K562 (cell line): ENCODE measurements around the gene HAPLN1. TPM values are rescaled to one million over a fixed set of nuclear protein-coding genes. Genes with fewer than 3 reads are reported as not detected.

Source experiments
- ATAC-seq: fragments of 200-7000 bp; cut with Tn5 transposase; 3 replicates; pipeline ENCODE4 v1.9.1; 2020; ENCODE audit warnings: moderate library complexity
- BruUV-seq: library from RNA; stranded (reverse); fragments of 400-500 nt; replicated peaks from 2 replicates; lab custom pipeline; 2021; lab: Mats Ljungman, UMichigan
- CTCF ChIA-PET: fragments of 300-600 bp; formaldehyde crosslinking; extraction: SDS; loops from one replicate; lab custom pipeline; 2021; ENCODE audit warnings: low intra/inter-chr PET ratio; lab: Yijun Ruan, JAX
- POLR2A ChIA-PET: fragments of 300-600, 350-650 bp; sonication (Branson Sonifier 250); formaldehyde crosslinking; extraction: SDS; loops from one replicate; lab custom pipeline; 2021; ENCODE audit warnings: antibody characterized with exemption, inconsistent platforms; lab: Yijun Ruan, JAX
- DNase-seq, 4 experiments: peaks; one replicate each; pipeline versions ENCODE4 v3.0.0 to v3.0.0-alpha.2; 2011 to 2018; ENCODE audit warnings: low spot score in 3 of 4, mixed read lengths in 3 of 4; ENCODE audit errors: extremely low read depth in 1 of 4
- FAIRE-seq: peaks from 2 replicates; lab custom pipeline; 2011; peaks lifted over from hg19 to GRCh38; lab: Jason Lieb, UNC
- H2AFZ ChIP-seq: 2 replicates; pipeline ENCODE4 v1.6.0; 2011; ENCODE audit warnings: low read depth, low read length, control low read depth, inconsistent platforms
- H3K27ac ChIP-seq: fragments of 200-600 bp; 3 replicates; pipeline ENCODE4 v1.8.0; 2011; ENCODE audit warnings: low read depth, mild to moderate bottlenecking, control low read depth, inconsistent platforms, low read length, moderate library complexity, mixed read lengths; ENCODE audit errors: extremely low read depth
- H3K27me3 ChIP-seq, 2 experiments: fragments of 300-600 bp in 1 of 2; 2 replicates in 1 of 2; 3 replicates in 1 of 2; pipeline versions ENCODE4 v1.6.0 to v1.8.0; 2011; ENCODE audit warnings: inconsistent platforms in 2 of 2, low read length in 2 of 2, mild to moderate bottlenecking in 1 of 2, mixed read lengths in 1 of 2, moderate library complexity in 1 of 2; ENCODE audit not compliant: control insufficient read depth in 2 of 2, insufficient read depth in 2 of 2
- H3K36me3 ChIP-seq: fragments of 300-600 bp; 3 replicates; pipeline ENCODE4 v1.8.0; 2011; ENCODE audit warnings: mild to moderate bottlenecking, low read length, inconsistent platforms; ENCODE audit not compliant: control insufficient read depth, insufficient read depth
- H3K4me1 ChIP-seq, 2 experiments: fragments of 200-600 bp in 1 of 2; replicated peaks in 1 of 2; 2 replicates in 1 of 2; 3 replicates in 1 of 2; pipeline versions ENCODE4 v1.5.1 to v1.8.0; 2011; ENCODE audit warnings: inconsistent platforms in 2 of 2, low read length in 2 of 2, mild to moderate bottlenecking in 1 of 2, mixed read lengths in 1 of 2, moderate library complexity in 1 of 2; ENCODE audit not compliant: control insufficient read depth in 2 of 2, insufficient read depth in 2 of 2
- H3K4me2 ChIP-seq: 2 replicates; pipeline ENCODE4 v1.6.1; 2011; ENCODE audit warnings: low read length, control low read depth, inconsistent platforms, mixed read lengths; ENCODE audit not compliant: insufficient read depth
- H3K4me3 ChIP-seq: fragments of 200-600 bp; sonication (generic), shearing (Covaris generic); 2 replicates; pipeline ENCODE4 v1.5.1; 2016; ENCODE audit warnings: control low read depth, inconsistent platforms
- H3K79me2 ChIP-seq: fragments of 200-600 bp; 3 replicates; pipeline ENCODE4 v1.8.0; 2011; ENCODE audit warnings: low read length, inconsistent platforms; ENCODE audit not compliant: control insufficient read depth, insufficient read depth
- H3K9ac ChIP-seq, 2 experiments: 2 replicates each; pipeline versions ENCODE4 v1.6.0 to v1.6.1; 2011; ENCODE audit warnings: low read depth in 2 of 2, low read length in 2 of 2, control low read depth in 1 of 2, inconsistent platforms in 1 of 2, mild to moderate bottlenecking in 1 of 2, mixed read lengths in 1 of 2; ENCODE audit not compliant: insufficient read depth in 1 of 2
- H3K9me1 ChIP-seq: one replicate; pipeline ENCODE4 v1.6.0; 2011; ENCODE audit warnings: inconsistent platforms, mild to moderate bottlenecking, low read length, moderate library complexity; ENCODE audit not compliant: control insufficient read depth, insufficient read depth
- H3K9me3 ChIP-seq: replicated peaks from 2 replicates; pipeline ENCODE4 v1.5.1; 2011; ENCODE audit warnings: low read depth, low read length, inconsistent platforms; ENCODE audit not compliant: control insufficient read depth, insufficient read depth
- H4K20me1 ChIP-seq: replicated peaks from 2 replicates; pipeline ENCODE4 v1.6.1; 2011; ENCODE audit warnings: low read length, inconsistent platforms, mixed read lengths; ENCODE audit not compliant: control insufficient read depth, insufficient read depth
- CSDE1 ChIP-seq, 2 experiments: fragments of 450-650 bp; IDR thresholded peaks; 2 replicates each; pipeline ENCODE4 v1.6.1; 2016; ENCODE audit warnings: mild to moderate bottlenecking in 1 of 2
- ETV1 ChIP-seq: fragments of 450-650 bp; conservative IDR thresholded peaks from 2 replicates; pipeline ENCODE4 v1.6.1; 2016; ENCODE audit warnings: missing genetic modification characterization, control low read depth, low read depth, missing compliant biosample characterization
- GTF2E2 ChIP-seq: fragments of 200-800 bp; sonication (Bioruptor generic); IDR thresholded peaks from 2 replicates; pipeline ENCODE4 v1.6.1; 2016; ENCODE audit warnings: missing genetic modification characterization, missing compliant biosample characterization
- HNRNPL ChIP-seq: fragments of 200-400 bp; formaldehyde crosslinking; IDR thresholded peaks from 2 replicates; pipeline ENCODE4 v1.6.1; 2017; ENCODE audit warnings: low read depth, mild to moderate bottlenecking, low read length
- IRF2 ChIP-seq: sonication (generic); formaldehyde crosslinking; IDR thresholded peaks from 2 replicates; pipeline ENCODE4 v1.8.1; 2022; ENCODE audit warnings: mild to moderate bottlenecking, missing genetic modification reagents
- KHSRP ChIP-seq: fragments of 450-650 bp; IDR thresholded peaks from 2 replicates; pipeline ENCODE4 v1.6.1; 2017
- PHB2 ChIP-seq: fragments of 450-650 bp; IDR thresholded peaks from 2 replicates; pipeline ENCODE4 v1.6.1; 2017; ENCODE audit warnings: low read depth
- PML ChIP-seq: IDR thresholded peaks from 2 replicates; pipeline ENCODE4 v1.6.1; 2012; ENCODE audit warnings: low read length, inconsistent platforms
- RNF219 ChIP-seq: fragments of 250-450 bp; sonication (Bioruptor Pico); IDR thresholded peaks from 2 replicates; pipeline ENCODE4 v1.5.0; 2022; ENCODE audit warnings: mild to moderate bottlenecking
- RUNX1 ChIP-seq: sonication (generic); IDR thresholded peaks from 2 replicates; pipeline ENCODE4 v1.6.1; 2016; ENCODE audit warnings: antibody characterized with exemption, low read depth
- SFPQ ChIP-seq: fragments of 200-400 bp; formaldehyde crosslinking; IDR thresholded peaks from 2 replicates; pipeline ENCODE4 v1.6.1; 2017; ENCODE audit warnings: mild to moderate bottlenecking, low read depth, low read length, moderate library complexity
- USF2 ChIP-seq: sonication (generic); formaldehyde crosslinking; IDR thresholded peaks from 2 replicates; pipeline ENCODE4 v1.5.0; 2020; ENCODE audit warnings: missing genetic modification reagents
- ZBTB5 ChIP-seq: fragments of 450-650 bp; IDR thresholded peaks from 2 replicates; pipeline ENCODE4 v1.6.1; 2017; ENCODE audit warnings: antibody characterized with exemption
- ZNF277 ChIP-seq: fragments of 250-450 bp; sonication (Bioruptor Pico); IDR thresholded peaks from 2 replicates; pipeline ENCODE4 v1.8.0; 2022; ENCODE audit warnings: inconsistent platforms, mild to moderate bottlenecking, moderate library complexity, borderline replicate concordance
- ZNF785 ChIP-seq: fragments of 250-450 bp; sonication (Bioruptor Pico); IDR thresholded peaks from 2 replicates; pipeline ENCODE4 v1.4.0; 2020; ENCODE audit warnings: mild to moderate bottlenecking
- WGBS: fragments of 100-300 bp; shearing (Covaris generic); methylation state at CpG from one replicate; pipeline ENCODE4 v1.1.6; 2016; ENCODE audit warnings: low coverage, mixed read lengths; ENCODE audit not compliant: insufficient coverage; ENCODE audit errors: missing lambda C conversion rate; 5-methylcytosine and 5-hydroxymethylcytosine counted together
- in situ Hi-C: fragments of 300-500 bp; cut with MboI; formaldehyde crosslinking; loops from 4 replicates; pipeline ENCODE4 v1.15.0; 2018; ENCODE audit warnings: inconsistent platforms, mixed read lengths
- intact Hi-C: fragments of 100-400 bp; cut with micrococcal nuclease; formaldehyde crosslinking; loops from 2 replicates; pipeline ENCODE4 v1.14.2; 2022
- polyA plus RNA-seq, 8 experiments: library from polyadenylated mRNA; depleted of rRNA in 4 of 8; stranded (reverse) in 5 of 8; unstranded in 3 of 8; fragments of >200 nt; fragmentation: Nextera tagmentation in 2 of 8; fragmentation: Illumina TruSeq in 1 of 8; extraction: Ambion mirVana in 2 of 8; extraction: Trizol in 1 of 8; gene quantifications; 2 replicates each; pipeline versions ENCODE4 v1.2.1 to v1.2.3, GENCODE V29; 2011 to 2014; ENCODE audit warnings: inconsistent platforms in 1 of 8, missing spikeins in 1 of 8
- total RNA-seq, 7 experiments: library from RNA; depleted of rRNA in 6 of 7; stranded (reverse); fragments of >200 nt in 6 of 7; fragmentation: Illumina TruSeq in 2 of 7; extraction: Trizol in 2 of 7; gene quantifications; 2 replicates each; pipeline versions ENCODE4 v1.2.1 to v1.2.3, GENCODE V29; 2011 to 2021; ENCODE audit warnings: low replicate concordance in 1 of 7

HAPLN1 gene
- total and polyA plus RNA-seq, 9 of the 15 experiments (the other 6 are each of a cell fraction or from before 2014, with no cell fraction given), result not detected

- POLR2A ChIA-PET, result no interaction called here
- in situ Hi-C loops (no loop called here), intact Hi-C loops (no loop called here)
- Histone ChIP-seq H3K9me3 (no peaks in the 10 kb centered on the region), H3K4me1 (no peaks in the 10 kb centered on the region), H3K9me1 (no peaks in the 10 kb centered on the region), H2AFZ (no peak overlapping the region), H3K36me3 (no peaks in the 10 kb centered on the region), H3K79me2 (no peaks in the 10 kb centered on the region), H3K9ac (no peak overlapping the region), H3K4me2 (no peak overlapping the region), H4K20me1 (no peaks in the 10 kb centered on the region), H3K27ac (no peak overlapping the region), H3K27me3 (no peaks in the 10 kb centered on the region), H3K4me3 (no peak overlapping the region)
- ATAC-seq (no peak), DNase-seq (no peak), FAIRE-seq (no peak)
- TF ChIP-seq HNRNPL, result no peak
- no peak for TF ChIP-seq ZNF277 (CRISPR knock-in tag)
- no peak for TF ChIP-seq ZBTB5
- TF ChIP-seq ETV1, result no peak
- no peak for TF ChIP-seq IRF2 (CRISPR knock-in tag)
- TF ChIP-seq CSDE1 (IDR thresholded peaks at IDR 0.05), result no peak
- no peak for TF ChIP-seq GTF2E2 (tag)
- no peak for TF ChIP-seq USF2
- no peak for TF ChIP-seq KHSRP
- no peak for TF ChIP-seq RNF219 (CRISPR knock-in tag)
- TF ChIP-seq PML, result no peak
- TF ChIP-seq ZNF785 (CRISPR knock-in tag), result no peak
- TF ChIP-seq RUNX1, result no peak
- no peak for TF ChIP-seq SFPQ
- TF ChIP-seq PHB2, result no peak
- CTCF ChIA-PET, result no interaction called here
- 0% methylated on average over 2 of the region's 2 CpGs for WGBS
- BruUV-seq, result no TSS peak
Measured at GRCh38 chr5:83687124-83687619, 33.5 kb downstream of the HAPLN1 start.
